ENCODE results near the gene ALDH1A3.

The ALDH1A3 gene

DNA sequence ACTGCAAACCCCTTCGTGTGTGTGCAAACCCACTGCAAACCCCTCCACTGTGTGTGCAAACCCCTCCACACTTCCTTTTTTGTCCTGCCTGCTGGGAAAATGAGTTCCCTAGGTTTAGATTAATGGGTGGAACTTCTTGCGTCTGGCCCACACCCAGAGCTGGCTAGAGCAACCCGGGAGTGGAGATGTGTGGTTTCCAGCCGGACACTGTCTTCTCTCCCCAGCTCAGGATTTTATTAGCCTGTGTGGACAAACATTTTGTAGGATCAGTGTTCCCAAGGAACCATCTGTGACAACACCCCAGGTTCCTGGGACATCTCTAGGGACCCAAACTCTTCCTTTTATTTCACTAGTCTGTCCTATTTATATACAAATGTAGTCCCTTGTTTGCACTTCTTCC is 29.9 kb downstream of the ALDH1A3 start:
- Histone ChIP-seq H3K4me1 (ENCODE audit: control insufficient read depth, insufficient read depth, low read length) (no peaks in the 10 kb centered on the region), H3K27ac (ENCODE audit: extremely low read depth, low read depth, low read length) (no peak overlapping the region), H3K4me3 (ENCODE audit: low read depth, low read length) (no peak overlapping the region), H3K9me3 (ENCODE audit: control insufficient read depth, insufficient read depth, low read depth, low read length) (no peaks in the 10 kb centered on the region), H3K36me3 (ENCODE audit: control insufficient read depth in 2 of 2, insufficient read depth in 1 of 2, low read length in 2 of 2) (peaks cover 0 to 52% of the 10 kb centered on the region in 2 experiments; a peak in 1 of 3 replicates)
- ChIA-PET POLR2A (no interaction called here), CTCF (no interaction called here)
- TF ChIP-seq, protein P1, sequence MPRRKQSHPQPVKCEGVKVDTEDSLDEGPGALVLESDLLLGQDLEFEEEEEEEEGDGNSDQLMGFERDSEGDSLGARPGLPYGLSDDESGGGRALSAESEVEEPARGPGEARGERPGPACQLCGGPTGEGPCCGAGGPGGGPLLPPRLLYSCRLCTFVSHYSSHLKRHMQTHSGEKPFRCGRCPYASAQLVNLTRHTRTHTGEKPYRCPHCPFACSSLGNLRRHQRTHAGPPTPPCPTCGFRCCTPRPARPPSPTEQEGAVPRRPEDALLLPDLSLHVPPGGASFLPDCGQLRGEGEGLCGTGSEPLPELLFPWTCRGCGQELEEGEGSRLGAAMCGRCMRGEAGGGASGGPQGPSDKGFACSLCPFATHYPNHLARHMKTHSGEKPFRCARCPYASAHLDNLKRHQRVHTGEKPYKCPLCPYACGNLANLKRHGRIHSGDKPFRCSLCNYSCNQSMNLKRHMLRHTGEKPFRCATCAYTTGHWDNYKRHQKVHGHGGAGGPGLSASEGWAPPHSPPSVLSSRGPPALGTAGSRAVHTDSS (tag by site-specific recombination; IDR thresholded peaks at IDR 0.05), result no peak
- no peak for TF ChIP-seq ZNF157 (tag by site-specific recombination; IDR thresholded peaks at IDR 0.05)
- TF ChIP-seq, protein P2, sequence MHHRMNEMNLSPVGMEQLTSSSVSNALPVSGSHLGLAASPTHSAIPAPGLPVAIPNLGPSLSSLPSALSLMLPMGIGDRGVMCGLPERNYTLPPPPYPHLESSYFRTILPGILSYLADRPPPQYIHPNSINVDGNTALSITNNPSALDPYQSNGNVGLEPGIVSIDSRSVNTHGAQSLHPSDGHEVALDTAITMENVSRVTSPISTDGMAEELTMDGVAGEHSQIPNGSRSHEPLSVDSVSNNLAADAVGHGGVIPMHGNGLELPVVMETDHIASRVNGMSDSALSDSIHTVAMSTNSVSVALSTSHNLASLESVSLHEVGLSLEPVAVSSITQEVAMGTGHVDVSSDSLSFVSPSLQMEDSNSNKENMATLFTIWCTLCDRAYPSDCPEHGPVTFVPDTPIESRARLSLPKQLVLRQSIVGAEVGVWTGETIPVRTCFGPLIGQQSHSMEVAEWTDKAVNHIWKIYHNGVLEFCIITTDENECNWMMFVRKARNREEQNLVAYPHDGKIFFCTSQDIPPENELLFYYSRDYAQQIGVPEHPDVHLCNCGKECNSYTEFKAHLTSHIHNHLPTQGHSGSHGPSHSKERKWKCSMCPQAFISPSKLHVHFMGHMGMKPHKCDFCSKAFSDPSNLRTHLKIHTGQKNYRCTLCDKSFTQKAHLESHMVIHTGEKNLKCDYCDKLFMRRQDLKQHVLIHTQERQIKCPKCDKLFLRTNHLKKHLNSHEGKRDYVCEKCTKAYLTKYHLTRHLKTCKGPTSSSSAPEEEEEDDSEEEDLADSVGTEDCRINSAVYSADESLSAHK (tag by site-specific recombination; IDR thresholded peaks at IDR 0.05), result no peak
- no peak for TF ChIP-seq ZNF121 (tag by site-specific recombination; IDR thresholded peaks at IDR 0.05)
- no peak for TF ChIP-seq ZBTB17 (tag by site-specific recombination; IDR thresholded peaks at IDR 0.05)
- no peak for TF ChIP-seq ZNF10 (tag by site-specific recombination; IDR thresholded peaks at IDR 0.05)
- TF ChIP-seq ZNF423 (tag by site-specific recombination; IDR thresholded peaks at IDR 0.05), result no peak
- no peak for TF ChIP-seq ZNF76 (tag by site-specific recombination; IDR thresholded peaks at IDR 0.05; ENCODE audit: borderline replicate concordance, low read depth)
- no peak for TF ChIP-seq ZNF830 (tag by site-specific recombination; IDR thresholded peaks at IDR 0.05; ENCODE audit: low read depth)
- no peak for TF ChIP-seq ZNF366 (tag by site-specific recombination; conservative IDR thresholded peaks at IDR 0.05)
- no peak for TF ChIP-seq SCRT2 (tag by site-specific recombination; IDR thresholded peaks at IDR 0.05)
- TF ChIP-seq, protein P3, sequence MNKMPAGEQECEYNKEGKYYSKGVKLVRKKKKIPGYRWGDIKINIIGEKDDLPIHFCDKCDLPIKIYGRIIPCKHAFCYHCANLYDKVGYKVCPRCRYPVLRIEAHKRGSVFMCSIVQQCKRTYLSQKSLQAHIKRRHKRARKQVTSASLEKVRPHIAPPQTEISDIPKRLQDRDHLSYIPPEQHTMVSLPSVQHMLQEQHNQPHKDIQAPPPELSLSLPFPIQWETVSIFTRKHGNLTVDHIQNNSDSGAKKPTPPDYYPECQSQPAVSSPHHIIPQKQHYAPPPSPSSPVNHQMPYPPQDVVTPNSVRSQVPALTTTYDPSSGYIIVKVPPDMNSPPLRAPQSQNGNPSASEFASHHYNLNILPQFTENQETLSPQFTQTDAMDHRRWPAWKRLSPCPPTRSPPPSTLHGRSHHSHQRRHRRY (tag by site-specific recombination; IDR thresholded peaks at IDR 0.05), result no peak
- TF ChIP-seq KLF7 (tag by site-specific recombination; IDR thresholded peaks at IDR 0.05; ENCODE audit: borderline replicate concordance), result no peak
- TF ChIP-seq, protein P4, sequence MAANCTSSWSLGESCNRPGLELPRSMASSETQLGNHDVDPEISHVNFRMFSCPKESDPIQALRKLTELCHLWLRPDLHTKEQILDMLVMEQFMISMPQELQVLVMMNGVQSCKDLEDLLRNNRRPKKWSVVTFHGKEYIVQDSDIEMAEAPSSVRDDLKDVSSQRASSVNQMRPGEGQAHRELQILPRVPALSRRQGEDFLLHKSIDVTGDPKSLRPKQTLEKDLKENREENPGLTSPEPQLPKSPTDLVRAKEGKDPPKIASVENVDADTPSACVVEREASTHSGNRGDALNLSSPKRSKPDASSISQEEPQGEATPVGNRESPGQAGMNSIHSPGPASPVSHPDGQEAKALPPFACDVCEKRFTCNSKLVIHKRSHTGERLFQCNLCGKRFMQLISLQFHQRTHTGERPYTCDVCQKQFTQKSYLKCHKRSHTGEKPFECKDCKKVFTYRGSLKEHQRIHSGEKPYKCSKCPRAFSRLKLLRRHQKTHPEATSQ (tag by site-specific recombination; IDR thresholded peaks at IDR 0.05), result no peak
- TF ChIP-seq, protein P5, sequence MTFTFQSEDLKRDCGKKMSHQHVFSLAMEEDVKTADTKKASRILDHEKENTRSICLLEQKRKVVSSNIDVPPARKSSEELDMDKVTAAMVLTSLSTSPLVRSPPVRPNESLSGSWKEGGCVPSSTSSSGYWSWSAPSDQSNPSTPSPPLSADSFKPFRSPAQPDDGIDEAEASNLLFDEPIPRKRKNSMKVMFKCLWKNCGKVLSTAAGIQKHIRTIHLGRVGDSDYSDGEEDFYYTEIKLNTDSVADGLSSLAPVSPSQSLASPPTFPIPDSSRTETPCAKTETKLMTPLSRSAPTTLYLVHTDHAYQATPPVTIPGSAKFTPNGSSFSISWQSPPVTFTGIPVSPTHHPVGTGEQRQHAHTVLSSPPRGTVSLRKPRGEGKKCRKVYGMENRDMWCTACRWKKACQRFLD (tag by site-specific recombination; IDR thresholded peaks at IDR 0.05), result no peak
- TF ChIP-seq ZNF202 (tag by site-specific recombination; IDR thresholded peaks at IDR 0.05; ENCODE audit: borderline replicate concordance), result no peak
- TF ChIP-seq RBAK (tag by site-specific recombination; IDR thresholded peaks at IDR 0.05), result no peak
- TF ChIP-seq SP2 (tag by site-specific recombination; IDR thresholded peaks at IDR 0.05), result no peak
